Fibroblast of lung (primary cell): ENCODE data around the gene SERPIND1.
A peak's percentile ranks its signal among the peaks of the same experiment; 100 is the strongest.

Source experiments
- EZH2 ChIP-seq: IDR thresholded peaks from 2 replicates; pipeline ENCODE4 v1.5.1; 2012; ENCODE audit warnings: low read length, control low read depth, mild to moderate bottlenecking; ENCODE audit errors: missing control alignments
- TF ChIP-seq, protein P1 (sequence below), 2 donors: IDR thresholded peaks in 1 of 2; conservative IDR thresholded peaks in 1 of 2; 1 replicate in 1 of 2; 2 replicates in 1 of 2; pipeline ENCODE4 v1.5.1; 2011 to 2012; ENCODE audit warnings: low read length in 2 of 2, control low read depth in 1 of 2, inconsistent platforms in 1 of 2, low read depth in 1 of 2, mild to moderate bottlenecking in 1 of 2

DNA sequence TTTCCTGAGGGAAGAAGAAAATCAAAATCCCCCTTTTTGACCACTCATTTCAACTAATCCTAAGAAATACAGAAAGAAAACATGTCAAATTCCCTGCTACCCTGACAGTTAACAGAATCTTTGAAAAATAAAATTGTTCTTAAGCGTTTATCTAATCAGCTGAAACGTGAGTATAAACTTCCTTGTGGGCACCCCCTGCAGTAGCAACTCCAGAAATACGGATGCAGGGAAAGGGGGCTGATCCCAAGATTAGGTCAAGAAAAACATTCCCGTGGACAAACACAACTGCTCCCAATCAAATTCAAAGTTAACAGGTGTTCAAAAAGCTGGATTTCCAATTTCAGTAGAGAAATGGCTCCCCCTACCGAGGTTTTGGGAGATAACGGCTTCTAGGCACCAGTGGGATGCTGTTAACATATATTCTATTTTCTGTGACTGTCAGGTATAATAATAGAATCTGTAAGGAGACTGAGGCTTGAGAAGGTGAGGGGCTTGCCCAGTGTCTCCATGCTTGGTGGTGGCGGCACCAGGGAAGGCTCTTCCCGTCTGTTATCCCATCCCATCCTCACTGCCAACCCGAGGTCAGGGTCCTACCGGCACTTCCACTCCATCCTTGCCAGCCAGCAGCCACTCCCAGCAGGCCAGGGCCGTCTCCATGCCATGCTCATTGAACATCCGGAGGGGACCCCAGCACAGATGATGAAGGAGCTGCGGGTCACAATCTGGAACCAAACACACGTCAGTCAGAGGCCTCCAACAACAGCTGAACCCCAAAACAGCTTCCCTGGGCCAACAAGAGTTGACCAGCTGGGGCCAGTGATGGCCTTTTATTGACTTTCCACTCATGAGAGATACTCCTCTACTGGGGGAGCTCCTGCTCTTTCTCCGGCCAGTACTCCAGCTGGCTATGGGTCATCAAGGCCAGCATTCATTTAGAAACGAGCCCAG lies 32.0 kb upstream of the SERPIND1 start:
- TF ChIP-seq, protein P1, sequence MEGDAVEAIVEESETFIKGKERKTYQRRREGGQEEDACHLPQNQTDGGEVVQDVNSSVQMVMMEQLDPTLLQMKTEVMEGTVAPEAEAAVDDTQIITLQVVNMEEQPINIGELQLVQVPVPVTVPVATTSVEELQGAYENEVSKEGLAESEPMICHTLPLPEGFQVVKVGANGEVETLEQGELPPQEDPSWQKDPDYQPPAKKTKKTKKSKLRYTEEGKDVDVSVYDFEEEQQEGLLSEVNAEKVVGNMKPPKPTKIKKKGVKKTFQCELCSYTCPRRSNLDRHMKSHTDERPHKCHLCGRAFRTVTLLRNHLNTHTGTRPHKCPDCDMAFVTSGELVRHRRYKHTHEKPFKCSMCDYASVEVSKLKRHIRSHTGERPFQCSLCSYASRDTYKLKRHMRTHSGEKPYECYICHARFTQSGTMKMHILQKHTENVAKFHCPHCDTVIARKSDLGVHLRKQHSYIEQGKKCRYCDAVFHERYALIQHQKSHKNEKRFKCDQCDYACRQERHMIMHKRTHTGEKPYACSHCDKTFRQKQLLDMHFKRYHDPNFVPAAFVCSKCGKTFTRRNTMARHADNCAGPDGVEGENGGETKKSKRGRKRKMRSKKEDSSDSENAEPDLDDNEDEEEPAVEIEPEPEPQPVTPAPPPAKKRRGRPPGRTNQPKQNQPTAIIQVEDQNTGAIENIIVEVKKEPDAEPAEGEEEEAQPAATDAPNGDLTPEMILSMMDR (conservative IDR thresholded peaks at IDR 0.05 in 1 of 2, IDR thresholded peaks at IDR 0.05 in 1 of 2; ENCODE audit: low read depth in 1 of 2, low read length in 2 of 2): peak; percentile 46 to 81
- no peak for TF ChIP-seq EZH2
